GM12874 (cell line): ENCODE measurements around the gene NHS.

Experiments used
- TF ChIP-seq, protein P1 (sequence below): IDR thresholded peaks from 2 replicates; pipeline ENCODE4 v1.5.1; 2011; ENCODE audit warnings: low read depth, mild to moderate bottlenecking, control low read depth, low read length, moderate library complexity; ENCODE audit not compliant: insufficient read depth

The NHS gene

DNA sequence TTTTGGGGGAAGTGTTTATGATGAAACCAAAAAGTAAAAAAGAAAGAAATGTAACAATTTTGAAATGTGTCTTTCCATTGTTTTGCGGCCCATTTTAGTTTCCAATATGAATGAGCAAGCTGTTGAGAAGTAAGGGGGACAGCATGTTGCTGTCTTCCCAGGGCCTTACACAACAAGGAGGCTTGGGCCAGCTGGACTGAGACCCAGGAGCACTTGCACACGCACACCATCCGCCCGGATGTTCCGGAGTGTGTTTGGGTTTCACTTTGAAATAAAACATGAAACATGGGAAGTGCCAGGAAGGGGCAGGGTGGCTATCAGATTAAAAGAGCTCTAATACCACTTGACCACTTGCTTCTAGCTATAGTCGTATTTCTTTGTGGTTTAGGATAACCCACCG lies 144.4 kb downstream of the NHS start:
- TF ChIP-seq, protein P1, sequence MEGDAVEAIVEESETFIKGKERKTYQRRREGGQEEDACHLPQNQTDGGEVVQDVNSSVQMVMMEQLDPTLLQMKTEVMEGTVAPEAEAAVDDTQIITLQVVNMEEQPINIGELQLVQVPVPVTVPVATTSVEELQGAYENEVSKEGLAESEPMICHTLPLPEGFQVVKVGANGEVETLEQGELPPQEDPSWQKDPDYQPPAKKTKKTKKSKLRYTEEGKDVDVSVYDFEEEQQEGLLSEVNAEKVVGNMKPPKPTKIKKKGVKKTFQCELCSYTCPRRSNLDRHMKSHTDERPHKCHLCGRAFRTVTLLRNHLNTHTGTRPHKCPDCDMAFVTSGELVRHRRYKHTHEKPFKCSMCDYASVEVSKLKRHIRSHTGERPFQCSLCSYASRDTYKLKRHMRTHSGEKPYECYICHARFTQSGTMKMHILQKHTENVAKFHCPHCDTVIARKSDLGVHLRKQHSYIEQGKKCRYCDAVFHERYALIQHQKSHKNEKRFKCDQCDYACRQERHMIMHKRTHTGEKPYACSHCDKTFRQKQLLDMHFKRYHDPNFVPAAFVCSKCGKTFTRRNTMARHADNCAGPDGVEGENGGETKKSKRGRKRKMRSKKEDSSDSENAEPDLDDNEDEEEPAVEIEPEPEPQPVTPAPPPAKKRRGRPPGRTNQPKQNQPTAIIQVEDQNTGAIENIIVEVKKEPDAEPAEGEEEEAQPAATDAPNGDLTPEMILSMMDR: no peak

DNA sequence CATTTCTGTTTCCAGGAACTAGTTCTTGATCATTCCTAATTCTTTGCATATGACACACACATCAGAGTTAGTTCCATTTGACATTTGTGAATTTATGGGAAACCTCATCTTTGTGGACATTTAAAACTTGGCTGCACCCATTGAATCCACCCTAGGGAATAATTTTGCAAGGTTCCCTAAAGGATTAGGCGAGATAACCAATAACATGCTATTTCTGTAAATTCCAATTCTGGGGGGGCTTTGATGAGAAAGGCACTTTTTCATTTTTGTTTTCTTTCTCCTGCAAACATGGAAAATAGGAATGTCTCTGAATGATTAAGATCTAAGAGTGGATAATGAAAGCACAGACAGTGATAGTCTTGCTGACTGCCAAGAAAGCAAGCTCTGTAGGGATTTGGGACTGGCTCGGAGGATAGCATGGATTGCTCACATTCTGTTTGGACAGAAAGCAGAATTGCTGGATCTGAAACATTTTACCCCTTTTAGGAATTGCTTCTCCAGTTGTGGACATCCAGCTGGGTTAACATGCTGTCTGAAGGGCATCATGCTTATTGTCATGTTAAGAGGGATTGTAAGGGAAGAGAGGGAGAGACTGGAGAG lies 145.1 kb downstream of the NHS start:
- TF ChIP-seq, protein P1: no peak

DNA sequence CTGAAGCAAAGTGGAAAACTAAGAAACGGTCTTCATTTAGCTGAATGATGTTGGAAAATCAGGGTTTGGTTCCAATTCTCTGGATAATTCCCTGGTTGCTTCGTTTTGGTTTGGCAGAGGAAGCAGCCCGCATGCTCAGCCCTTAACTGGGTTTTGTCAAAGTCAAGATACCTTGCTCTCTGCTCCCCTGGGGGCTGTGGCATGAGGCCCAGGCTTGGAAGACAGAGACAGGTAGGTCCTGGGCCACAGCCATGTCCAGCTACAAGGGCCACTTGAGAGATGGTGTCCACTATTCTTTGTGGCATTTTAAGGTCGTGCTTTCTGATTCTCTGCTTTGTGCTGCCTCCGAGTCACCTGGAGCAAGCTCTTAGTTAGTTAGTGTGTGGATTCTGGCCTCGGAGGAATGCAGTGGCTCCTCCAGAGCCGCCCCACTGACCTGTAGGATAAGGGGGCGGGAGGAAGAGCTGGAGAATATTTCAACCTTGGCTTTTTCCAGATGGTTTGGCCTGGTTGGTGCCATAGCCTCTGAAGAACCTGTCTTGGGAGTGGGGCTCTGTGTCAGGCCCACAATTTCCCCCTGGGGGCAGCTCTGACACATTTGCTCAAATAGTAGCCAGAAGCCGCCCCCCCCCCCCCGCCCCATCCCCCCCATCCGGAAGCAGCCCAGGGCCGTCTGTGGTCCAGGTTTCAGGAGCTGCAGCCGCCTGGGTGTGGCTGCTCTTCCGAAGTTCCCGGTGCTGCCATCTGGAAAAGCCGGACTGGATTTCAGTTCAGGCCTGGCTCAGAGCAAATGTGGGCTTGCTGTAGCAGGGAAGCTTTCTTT lies 147.1 kb downstream of the NHS start:
- TF ChIP-seq, protein P1: no peak

DNA sequence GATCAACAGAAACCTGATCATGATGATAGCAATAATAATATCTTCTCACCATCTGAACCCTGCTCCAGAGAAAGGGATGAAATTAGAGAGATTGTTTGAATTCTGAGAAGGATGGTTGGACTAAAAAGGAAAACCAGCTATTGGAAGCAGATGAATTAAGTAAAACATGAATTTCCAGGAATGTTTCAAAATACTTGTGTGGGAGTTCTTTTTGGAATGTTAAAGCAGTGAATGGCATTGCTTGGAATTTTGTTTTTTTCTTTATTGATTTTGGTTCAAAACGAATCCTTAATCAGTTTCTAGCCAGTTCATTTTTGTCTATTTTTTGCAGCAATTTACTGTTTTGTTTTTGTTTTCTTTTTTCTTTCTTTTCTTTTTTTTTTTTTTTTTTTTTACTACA lies 150.3 kb downstream of the NHS start:
- TF ChIP-seq, protein P1: no peak

DNA sequence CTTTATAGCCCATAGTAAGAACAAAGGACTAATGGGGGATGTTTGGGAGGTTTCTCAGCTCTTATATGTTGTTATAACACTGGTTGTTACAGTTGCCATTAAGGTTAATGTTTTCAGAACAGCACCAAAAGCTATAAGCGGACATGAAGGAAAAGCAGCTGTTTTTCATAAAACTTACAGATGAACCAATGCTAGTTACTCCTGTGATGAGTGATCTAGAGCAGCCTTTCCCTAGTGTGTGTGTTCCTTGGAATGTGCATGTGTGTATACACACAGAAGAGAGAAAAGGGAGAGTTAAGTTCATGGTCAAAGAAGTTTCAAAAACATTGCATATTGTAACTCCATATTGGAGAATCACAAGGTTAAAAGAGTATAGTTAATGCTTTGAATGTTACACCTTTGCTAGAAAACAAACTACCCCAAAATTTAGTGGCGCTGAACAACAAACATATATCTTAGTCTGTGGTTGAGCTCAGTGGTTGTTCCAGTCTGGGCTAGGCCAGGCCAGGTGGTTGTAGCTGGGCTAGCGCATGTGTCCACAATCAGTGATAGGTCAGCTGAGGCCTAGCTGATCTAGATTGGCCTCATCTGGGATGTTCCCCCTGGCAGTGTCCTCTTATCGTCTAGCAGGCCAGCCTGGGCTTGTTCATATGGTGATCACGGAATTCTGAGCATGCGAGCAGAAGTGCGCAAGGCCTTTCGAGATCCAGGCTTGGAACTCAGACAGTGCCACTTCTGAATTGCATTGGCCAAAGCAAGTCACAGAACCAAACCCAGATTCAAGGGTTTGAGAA lies 151.0 kb downstream of the NHS start:
- TF ChIP-seq, protein P1: no peak

DNA sequence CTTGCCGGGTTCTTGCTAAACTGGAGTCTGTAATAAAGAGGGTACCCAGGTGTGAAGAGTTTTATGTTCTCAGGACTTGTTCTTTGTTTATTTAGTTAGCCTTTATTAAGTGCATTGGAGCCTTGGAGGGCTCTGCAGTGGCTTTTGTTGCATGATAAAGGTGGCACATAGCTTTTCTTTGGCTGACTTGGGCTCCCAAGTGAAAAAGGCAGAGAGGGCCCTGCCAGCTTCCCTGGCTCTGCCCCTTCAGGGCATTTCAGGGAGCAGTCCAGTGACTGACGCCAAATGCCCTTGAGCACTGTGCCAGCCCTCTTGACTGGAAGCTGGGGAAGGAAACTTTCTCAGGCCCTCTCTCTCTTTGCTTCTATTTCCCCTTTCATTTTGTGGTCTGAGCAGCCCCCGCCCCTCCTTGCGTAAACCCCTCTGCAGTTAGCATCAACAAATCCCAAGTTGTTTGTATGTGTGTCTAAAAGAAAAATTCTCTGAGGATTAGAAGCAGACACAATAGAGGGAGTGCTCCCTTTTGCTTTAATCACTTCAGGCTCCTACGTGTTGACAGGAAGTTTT lies 152.2 kb downstream of the NHS start:
- TF ChIP-seq, protein P1: no peak

DNA sequence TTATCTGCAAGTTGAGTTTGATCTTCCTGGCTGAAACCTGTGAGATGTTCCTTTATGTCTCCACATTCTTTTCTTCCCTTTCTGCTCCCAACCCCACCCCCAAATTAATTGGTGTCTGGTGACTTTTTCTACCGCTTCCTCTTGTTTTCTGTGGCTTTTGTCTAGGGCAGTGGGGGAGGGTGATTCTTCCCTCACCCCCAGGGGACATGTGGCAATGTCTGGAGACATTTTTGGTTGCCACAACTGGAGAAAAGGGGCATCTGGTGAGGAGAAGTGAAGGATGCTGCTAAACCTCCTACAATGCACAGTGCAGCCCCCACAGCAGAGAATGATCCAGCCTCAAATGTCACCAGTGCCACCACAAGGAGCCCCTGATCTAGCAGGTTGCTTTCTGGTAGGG lies 152.9 kb downstream of the NHS start:
- TF ChIP-seq, protein P1: no peak
